ENCODE data around the gene LAMA4.
"Not testable (repeated sequence)": the region's sequence is repeated elsewhere in the genome, so short reads cannot be mapped to it uniquely, and the experiment has no call there.

The LAMA4 gene

DNA sequence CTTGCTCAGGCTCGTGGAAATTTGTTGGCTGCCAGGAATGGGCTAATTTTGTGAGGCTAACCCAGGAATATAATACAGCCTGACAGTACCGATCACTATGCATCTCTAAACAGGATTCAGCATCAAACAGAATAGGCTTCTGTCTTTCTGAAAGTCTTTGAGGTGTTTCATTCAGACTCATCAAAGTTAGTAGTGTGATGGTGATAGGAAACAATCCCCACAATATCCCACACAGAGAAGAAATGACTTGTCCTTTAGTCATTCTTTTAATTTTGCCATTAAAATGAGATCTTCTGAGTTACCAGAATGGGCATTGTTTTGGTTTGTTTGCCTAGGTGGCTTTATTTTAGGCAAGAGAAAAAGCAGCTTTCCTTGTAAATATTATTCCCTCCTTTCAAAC is 112.7 kb downstream of the LAMA4 start:
- DNase-seq = no peak

DNA sequence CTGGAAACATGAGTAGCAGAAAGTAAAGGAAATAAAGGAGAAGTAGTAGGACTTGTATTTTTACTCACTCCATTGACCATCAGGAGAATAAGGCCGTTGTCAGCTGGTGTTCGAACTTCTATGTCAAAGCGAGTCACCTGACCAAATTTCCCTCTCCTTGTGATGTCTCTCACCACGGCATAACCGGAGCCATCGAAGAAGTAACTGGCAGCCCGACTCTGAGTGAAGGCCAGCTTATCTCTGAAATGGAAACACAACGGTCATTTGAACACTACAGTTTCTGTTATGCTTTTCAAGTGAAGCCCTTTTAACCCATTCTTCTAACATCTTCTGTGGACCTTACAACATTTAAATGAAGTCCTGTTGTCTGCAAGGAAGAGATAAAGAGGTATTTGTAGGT is 115.3 kb downstream of the LAMA4 start:
- no peak for DNase-seq

DNA sequence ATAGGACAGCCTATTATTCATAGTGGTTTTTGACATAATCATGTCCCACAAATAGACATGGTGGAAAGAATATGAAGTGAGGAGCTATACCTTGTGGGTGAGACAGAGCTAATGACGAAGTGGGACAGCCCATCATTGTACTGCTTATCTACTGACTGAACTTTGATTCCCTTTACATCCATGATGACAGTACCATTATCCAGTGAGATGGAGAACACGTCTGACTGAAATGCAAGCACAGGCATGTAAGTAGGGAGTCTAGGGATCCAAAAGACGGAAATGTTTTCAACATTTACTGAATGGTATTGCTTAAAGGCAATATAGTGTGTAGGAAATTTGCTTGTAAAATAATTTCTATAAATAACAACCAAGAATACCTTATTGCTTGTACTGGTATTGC is 123.5 kb downstream of the LAMA4 start:
- DNase-seq = no peak

DNA sequence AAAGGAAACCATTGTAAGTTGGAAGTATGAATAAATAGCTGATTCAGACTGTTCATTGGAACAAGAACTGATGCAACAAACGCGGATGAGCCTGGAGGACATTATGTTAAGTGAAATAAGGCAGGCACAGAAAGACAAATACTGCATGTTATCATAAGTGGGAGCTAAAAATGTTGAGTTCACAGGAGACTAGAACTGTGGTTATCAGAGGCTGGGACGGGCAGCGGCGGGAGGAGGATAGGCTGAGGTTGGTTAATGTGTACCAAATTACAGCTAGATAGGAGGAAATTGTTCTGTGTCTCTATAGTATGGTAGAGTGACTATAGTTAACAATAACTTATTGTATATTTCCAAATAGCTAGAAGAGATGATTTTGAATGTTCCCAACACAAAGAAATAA is 126.2 kb downstream of the LAMA4 start:
- DNase-seq = no peak

DNA sequence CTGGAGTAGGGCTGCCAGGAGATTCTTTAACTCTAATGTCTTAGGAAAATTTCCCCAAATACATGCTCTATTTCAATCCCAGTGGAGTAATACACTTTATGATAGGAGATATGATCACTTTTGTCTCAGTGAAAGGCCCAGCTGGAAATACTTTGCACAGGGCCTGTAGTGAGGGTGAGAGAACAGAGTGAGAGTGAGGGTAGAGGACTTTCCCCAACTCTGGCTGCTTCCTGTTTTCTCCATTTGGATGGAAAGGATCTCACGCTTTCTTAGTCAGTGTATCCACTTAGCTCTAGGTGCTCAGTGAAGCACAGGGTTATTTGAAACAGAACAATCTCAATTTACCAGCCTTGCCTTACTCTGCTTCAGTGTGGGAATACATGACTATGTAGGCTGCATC is 130.4 kb downstream of the LAMA4 start:
- DNase-seq = no peak

DNA sequence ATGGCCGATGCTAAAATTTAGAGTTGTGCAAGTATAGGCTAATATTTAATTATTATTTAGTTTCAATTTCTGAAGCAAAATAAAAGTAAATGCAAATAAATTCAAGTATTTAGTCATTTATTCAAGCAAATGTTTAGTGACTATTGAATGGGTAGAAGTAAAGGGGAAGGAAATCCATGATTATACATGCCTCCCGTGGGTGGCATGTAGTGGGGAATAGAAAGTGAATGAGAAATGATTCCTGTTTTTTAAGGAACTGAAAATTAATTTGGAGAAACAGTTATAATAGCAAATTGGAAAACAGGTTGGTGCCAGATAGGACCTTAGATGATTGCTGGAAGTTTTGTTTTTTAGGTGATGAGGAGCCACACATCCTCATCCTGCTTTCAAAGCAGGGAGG is 131.6 kb downstream of the LAMA4 start:
- DNase-seq = no peak

DNA sequence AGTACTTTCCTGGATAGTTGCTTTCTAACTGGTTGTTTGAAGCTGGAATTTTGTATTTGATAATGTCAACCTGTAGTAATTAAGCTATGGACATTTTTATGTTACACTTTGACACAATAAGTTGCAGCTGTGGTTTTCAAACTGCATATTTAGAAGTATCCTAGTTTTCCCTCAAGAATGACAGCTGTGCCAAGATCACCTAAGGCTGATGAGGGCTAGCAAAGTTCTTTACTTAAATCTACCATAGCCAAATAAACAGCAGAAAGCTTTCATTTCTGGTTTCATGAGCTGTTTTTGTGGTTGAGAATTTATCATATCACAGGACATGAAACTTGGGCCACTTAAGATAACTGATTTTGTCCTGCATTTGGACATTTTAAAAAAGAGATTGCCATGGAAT is 136.3 kb downstream of the LAMA4 start:
- no peak for DNase-seq

DNA sequence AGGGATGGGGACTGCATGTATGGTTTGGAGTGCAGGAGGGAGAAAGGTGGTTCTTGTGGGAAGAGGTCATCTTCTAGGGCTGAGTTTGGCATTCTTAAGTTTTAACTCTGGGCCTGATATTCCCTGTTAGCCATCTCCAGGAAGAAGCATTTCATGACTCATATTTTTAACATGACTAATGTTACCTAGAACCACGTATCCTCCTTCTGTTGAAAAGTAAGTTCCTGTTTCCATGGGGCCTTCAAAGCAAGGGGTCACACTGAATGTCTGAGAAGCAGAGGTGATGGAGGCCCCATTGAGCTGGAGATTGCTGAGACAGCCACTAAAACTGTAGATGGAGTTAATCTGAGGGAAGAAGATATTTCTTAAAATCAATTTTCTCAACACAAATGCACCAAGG is 136.8 kb downstream of the LAMA4 start:
- no peak for DNase-seq

DNA sequence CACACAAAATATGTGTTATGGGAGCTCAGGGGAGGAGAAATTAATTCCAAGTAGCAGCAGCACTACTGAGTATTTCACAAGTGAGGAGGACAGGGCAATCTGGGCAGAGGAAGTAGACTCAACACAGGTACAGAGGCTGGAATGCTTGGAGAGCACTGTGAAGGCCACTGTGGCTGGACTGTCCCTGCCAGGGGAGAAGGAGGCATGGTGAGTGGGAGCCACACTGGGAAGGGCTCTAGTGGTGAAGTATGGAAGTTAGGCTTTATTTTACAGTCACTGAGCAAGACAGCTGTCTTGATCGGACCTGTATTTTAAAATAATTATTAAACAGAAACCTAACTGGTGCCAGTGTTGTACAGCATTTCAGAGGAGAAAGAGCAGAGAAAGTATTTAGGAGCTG is 138.1 kb downstream of the LAMA4 start:
- no peak for DNase-seq

DNA sequence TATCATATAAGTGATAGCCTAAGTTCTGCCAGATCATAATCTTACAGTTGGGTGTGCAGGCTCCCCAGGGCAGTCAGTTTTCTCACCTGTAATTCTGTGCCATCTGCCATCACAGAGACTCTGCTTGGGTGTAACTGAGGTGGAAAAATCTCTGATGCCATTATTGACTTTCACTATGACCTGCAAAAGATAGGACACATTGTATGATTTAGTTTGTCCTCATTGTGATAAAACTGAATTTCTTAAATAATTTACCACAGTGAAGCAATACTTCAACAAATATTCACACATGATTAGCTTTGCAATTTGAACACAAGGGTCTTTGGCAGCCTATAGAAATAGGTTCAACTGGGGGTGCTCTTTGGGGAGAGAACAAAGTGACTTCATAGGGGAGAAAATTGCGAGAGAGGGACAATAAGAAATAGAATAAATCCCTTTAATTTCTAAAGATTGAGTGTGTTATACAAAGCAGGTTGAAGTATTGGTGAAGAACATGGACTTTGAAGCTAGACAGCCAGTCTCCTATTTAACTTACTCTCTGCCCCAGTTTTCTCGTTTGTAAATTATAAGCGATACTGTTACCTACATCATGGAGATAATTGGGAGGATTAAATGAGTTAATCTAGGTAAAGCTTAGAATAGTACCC is 139.7 kb downstream of the LAMA4 start:
- no peak for DNase-seq

DNA sequence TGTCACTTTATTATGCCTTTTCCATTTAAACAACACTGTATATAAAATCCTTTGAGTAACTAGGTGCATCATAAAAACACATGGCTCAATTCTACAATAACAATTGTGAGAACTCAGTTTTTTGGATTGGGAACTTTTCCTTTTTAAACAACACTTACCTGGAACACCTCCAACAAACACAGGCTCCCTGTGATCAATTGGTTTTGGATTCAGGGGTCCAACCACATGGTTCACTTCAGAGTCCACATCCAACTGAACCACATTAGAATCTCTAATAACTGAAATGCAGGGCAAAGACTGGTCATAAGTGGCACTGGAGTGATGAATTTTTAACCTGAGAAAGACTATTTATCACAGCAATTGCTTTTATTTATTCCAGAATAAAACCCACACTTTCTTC is 140.4 kb downstream of the LAMA4 start:
- DNase-seq = no peak

DNA sequence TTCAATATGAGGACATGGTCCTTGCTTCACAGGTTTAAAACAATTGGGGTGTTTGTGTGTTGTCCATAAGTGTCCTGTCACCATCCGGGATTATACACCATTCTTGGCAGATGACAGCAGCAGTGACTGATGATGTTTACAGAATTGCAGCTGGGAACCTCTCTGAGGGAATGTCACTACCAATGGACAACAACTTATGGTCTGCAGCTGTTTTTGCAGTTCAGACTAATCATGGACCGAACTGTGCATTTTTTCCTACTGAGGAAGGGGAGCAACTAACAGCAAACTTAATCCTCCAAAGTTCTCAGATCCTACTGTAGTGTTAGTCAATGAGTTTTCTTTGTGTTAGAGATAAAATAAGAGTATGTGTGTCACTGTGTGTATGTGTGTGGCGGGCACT is 140.9 kb downstream of the LAMA4 start:
- no peak for DNase-seq

DNA sequence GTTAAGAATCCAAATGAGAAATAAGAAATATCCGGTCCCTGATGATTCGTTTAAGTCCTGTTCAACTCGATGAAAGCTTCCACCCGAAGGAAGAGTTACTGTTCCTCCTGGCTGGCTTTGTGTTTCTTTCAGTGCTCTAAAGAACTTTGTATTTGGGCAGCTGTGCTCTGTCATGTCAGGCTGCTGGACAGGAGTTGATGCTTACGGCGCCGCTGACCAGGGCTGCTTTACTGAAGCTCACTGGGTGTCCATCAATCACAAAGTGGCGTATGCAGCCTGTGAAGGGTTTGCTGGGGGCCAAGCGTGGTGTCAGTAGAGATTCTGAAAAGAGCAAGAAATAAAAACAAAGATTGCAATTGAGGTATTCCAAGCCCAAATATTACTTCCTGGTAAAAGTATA is 145.1 kb downstream of the LAMA4 start:
- no peak for DNase-seq

DNA sequence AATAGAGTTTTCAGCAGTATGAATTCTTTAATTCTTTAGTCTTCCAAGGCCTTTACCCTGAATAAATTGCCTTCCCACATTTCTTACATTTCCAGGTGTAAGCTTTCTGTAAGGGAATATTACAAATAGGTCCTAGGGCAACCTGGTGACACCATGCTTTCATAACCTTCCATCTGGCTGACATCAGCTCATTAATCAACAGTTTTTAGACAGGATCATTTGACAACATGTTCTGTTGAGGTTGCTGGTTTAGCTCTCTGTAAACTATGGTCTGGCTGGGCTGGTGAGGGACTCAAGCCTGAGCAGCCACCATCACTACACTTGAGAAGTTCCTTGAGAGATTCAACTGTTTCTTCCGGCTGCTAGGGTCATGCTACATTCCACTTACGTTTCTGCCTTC is 147.8 kb downstream of the LAMA4 start:
- no peak for DNase-seq

DNA sequence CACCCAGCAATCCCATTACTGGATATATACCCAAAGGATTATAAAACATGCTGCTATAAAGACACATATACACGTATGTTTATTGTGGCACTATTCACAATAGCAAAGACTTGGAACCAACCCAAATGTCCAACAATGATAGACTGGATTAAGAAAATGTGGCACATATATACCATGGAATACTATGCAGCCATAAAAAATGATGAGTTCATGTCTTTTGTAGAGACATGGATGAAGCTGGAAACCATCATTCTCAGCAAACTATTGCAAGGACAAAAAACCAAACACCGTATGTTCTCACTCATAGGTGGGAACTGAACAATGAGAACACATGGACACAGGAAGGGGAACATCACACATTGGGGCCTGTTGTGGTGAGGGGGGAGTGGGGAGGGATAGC is 148.3 kb downstream of the LAMA4 start:
- DNase-seq = not testable (repeated sequence)

DNA sequence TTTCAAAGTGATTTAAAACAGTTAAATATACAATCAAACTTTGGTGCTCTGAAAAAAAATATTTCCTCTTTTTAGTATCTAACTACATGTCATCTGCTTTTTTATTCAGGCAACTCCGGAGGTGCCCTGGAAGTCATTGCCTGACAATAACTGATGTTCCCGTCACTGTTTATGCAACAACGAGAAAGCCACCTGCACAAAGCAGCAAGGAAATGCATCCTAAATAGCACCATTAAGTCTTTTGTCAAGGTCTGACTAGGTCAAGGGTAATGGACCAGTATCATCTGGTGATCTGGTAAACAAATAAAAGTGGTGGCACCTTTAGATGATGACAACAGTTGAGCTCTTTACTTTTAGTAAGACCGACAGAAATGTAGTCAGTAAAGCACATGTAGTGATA is 153.8 kb downstream of the LAMA4 start:
- no peak for DNase-seq

DNA sequence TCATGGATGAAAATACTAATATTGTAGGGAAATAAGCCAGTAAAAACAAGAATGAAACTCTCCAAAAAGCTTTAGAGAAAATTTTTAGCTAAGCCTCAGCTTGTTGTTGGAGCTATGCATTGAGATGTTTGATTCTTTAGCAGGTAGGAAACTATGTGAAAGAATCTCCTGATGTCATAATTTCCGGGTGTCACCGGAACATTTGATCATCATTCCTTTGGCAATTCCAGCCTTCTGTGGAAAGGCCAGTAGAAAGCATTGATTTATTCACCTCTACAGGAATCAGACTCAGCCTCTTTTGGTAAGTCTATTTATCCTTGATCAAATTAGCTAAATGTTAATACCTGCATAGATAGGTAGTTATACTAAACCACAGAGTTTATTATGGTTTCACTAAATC is 157.5 kb downstream of the LAMA4 start:
- no peak for DNase-seq

DNA sequence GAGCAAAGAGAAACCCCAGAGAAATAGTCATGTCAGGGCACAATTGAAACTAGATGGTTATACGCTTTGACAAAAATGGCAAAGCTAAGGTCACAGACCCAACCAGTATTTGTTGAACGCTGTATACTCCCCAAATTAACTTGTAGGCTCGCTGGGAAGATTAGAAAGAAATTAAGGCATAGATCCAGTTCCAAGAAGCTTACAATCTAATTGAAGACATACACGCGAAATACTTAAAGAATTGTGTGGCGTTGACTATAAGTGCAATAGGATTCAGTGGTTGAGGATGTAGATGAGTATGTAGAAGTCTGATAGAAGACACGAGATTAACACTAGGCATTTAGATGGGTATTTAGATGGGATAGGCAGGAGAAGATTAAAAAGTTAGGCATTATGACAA is 166.5 kb downstream of the LAMA4 start:
- no peak for DNase-seq

DNA sequence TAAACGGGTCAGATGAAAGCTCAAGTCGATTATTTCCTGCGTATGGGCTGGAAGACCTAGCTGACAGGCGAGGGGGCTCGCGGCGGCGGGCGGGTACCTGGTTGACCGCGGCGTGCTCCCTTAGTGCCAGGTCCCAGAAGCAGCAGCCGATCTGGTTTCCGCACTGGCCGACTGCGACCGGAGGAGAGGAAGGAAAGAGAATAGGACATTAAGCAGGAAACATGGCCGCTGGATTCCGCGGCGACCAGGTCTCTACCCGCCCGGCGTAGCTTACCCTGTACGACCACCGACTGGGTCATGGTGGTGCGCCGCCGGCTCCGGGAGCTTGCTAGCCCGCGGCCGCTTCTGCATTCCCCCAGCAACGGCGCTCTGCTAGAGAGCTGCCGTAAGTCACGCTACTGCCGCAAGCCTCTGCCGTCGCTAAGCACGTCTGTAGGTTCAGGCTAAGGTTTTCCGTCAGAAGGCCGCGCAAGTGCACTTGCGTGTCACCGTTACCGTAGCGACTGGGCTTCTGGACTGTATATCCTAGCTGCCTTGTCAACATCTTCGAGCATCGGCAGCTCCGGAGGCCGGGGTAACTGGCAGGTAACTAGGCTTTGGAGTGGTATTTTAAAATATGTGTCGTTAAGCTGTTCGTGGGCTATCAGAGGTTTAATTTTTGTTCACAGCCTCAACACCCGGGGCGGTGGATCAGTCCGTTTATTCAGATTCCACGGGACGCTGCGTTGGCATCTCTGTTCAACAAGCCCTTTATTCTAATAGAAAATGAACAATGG is 167.0 kb downstream of the LAMA4 start, which contains the start of the genes FAM229B and TUBE1:
TSS of gene FAM229B (plus strand) at position 456 of the 776 bp plus-strand sequence. CDS start 11,693 bp downstream, outside the sequence.
TSS of gene TUBE1 (minus strand) at position 347 of the 776 bp plus-strand sequence. CDS start at position 299, 48 bp downstream.
- DNase-seq = peak; percentile 94

DNA sequence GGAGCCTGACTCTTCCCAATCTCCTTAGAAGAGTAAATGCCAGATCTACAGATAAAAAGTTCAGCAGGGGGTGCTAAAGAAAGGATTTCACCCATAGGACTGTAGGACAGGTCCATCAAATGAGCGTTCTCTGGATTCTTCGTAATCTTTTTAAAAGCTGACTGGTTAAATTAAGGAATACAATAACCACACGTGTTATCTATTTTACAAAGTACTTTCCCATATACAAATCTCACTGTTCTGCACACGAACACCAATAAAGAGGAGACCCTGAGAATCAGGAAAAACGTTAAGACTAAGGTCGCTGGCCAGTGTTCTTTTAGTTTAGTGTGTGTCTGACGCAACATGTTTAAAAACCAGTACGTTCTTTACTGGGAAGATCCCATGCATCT is 167.6 kb downstream of the LAMA4 start:
- DNase-seq = peak; percentile 21

DNA sequence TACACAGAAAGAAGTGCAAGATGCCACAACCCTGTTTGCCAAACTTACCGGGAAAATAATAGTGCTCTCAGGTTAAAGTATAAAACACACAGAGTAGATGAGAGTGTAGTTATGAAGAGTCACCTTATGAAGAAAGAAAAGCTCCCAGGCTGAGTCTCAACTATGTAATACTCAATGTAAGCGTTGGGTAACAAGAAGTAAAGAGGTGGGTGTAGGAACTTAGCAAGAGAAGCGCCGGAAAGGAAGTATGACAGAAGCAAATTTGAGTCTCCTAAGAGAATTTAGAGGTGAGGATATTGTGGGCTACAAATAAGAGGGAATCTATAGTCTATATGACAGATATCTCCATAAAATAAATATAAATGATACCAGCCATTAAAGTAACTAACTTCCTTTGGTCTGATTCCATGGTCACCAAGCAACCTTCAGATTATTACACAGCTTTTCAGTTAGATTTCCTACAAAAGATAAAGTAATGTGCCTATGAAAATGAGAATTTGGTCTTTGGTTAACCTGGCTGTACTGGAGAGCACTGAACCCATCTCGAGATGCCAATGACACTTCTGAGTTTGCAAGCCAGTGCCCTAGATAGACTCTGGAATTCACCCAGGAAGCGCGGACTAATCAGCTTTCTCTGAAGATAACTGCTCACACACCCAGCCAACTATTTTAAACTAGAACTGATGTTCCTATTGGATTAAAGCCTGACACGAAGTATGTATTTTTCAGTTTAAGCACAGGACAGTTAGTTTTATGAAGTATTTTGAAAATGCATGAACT is 168.9 kb downstream of the LAMA4 start:
- DNase-seq = no peak

DNA sequence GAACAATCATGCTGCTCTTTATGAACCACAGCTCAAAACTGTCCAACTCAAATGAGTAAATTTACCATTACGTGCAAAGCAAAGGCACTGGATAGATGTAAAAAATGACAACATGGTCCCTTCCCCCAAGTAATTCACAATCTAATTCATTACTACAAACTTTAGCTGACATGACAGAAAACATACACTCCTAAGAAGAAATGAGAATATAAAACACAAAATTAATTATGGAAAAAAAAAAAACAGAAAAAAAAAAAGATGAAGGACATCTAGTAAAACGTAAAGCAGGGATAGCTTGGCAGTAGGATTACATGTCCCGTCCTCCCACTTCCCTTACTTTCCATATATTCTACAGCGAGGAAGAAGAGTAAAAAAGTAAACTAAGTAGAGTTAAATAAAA is 172.8 kb downstream of the LAMA4 start:
- DNase-seq = no peak

DNA sequence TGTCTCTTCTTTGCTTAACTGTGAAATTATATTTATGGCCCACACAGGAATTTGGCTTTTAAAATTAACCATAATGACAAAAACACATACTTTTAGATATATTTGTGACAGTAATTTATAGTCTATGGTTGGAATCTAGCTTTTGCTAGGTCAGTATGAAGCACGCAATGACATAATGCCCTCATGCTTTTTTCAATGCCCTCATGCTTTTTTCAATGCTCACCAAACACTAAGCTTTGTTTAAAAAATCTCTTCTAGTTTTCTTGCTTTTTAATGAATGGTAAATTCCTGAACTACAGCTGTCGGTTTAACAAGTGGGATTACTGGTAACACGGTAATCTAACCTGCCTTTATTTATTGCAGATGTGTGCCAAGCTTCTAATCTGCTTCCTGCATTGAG is 187.8 kb downstream of the LAMA4 start:
- DNase-seq = no peak
